ENCODE results near the gene REM2. TPM values are rescaled to one million over a fixed set of nuclear protein-coding genes. Genes with fewer than 3 reads are reported as not detected.

REM2 gene
- polyA plus RNA-seq, 1 donor (not counting 4 experiments of a cell fraction or from before 2014, with no cell fraction given), result 0.05 TPM

DNA sequence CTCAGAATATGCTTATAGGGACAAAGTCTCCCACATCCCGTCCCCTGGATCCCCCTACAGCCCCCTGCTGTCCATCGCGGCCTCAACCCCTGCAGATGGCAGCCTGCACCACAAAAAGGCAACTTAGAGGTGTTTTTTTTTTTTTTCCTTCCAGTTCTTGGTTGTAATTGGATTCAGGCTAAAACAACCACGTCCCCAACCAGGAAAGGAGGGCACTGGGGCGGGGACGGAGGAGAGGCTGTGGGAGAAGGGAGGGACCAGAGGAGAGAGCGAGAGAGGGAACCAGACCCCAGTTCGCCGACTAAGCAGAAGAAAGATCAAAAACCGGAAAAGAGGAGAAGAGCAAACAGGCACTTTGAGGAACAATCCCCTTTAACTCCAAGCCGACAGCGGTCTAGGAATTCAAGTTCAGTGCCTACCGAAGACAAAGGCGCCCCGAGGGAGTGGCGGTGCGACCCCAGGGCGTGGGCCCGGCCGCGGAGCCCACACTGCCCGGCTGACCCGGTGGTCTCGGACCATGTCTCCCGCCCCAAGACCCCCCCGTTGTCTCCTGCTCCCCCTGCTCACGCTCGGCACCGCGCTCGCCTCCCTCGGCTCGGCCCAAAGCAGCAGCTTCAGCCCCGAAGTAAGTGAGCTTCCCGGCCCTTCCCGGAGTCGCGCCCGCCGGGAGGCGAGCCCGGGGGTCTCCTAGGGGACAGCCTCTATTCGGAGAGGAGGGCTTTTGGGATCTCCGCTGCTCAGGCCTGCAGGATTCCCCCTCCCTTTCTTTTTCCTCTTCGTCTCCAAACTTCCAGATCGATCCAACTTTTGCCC lies 46.5 kb upstream of the REM2 start, which contains the start of gene MMP14:
TSS of gene MMP14 (plus strand) at position 285 of the 813 bp plus-strand sequence. CDS start at position 518, 233 bp downstream.
- peaks cover 3% of the 10 kb centered on the region for H3K9me1 ChIP-seq (ENCODE audit: control insufficient read depth, extremely low read depth, insufficient read depth, low read length)
- H3K4me3 ChIP-seq (ENCODE audit: control insufficient read depth in 2 of 3, extremely low read depth in 1 of 3, insufficient read depth in 2 of 3, low read depth in 1 of 3, low read length in 3 of 3), result peak within 1 kb of the TSS; percentile 89 to 99 (median 92)
- peaks cover 58% of the 10 kb centered on the region for H3K79me2 ChIP-seq (ENCODE audit: control insufficient read depth, insufficient read depth, low read length)
- peak within 1 kb of the TSS; percentile 94 for H3K9ac ChIP-seq (ENCODE audit: control insufficient read depth, extremely low read depth, insufficient read depth, low read length)
- peak within 1 kb of the TSS; percentile 93 for H3K27ac ChIP-seq (ENCODE audit: control insufficient read depth, insufficient read depth, low read length)
- H2AFZ ChIP-seq (ENCODE audit: control insufficient read depth, low read length), result no peak within 1 kb of the TSS
- TF ChIP-seq EZH2 (IDR thresholded peaks at IDR 0.05; ENCODE audit: low read length), result no peak
- TF ChIP-seq, protein P1, sequence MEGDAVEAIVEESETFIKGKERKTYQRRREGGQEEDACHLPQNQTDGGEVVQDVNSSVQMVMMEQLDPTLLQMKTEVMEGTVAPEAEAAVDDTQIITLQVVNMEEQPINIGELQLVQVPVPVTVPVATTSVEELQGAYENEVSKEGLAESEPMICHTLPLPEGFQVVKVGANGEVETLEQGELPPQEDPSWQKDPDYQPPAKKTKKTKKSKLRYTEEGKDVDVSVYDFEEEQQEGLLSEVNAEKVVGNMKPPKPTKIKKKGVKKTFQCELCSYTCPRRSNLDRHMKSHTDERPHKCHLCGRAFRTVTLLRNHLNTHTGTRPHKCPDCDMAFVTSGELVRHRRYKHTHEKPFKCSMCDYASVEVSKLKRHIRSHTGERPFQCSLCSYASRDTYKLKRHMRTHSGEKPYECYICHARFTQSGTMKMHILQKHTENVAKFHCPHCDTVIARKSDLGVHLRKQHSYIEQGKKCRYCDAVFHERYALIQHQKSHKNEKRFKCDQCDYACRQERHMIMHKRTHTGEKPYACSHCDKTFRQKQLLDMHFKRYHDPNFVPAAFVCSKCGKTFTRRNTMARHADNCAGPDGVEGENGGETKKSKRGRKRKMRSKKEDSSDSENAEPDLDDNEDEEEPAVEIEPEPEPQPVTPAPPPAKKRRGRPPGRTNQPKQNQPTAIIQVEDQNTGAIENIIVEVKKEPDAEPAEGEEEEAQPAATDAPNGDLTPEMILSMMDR (optimal IDR thresholded peaks at IDR 0.05 in 1 of 3, IDR thresholded peaks at IDR 0.05 in 1 of 3, conservative IDR thresholded peaks at IDR 0.05 in 1 of 3; ENCODE audit: extremely low read depth in 1 of 3, insufficient read depth in 2 of 3, low read length in 3 of 3), result peak in 1 of 3 experiments; percentile 27
- H4K20me1 ChIP-seq (ENCODE audit: control insufficient read depth, extremely low read depth, insufficient read depth, low read length), result no peaks in the 10 kb centered on the region
- H3K4me1 ChIP-seq (ENCODE audit: control insufficient read depth, extremely low read depth, insufficient read depth, low read length), result peaks cover 25% of the 10 kb centered on the region
- DNase-seq (ENCODE audit: low read depth, low spot score) (no peak), FAIRE-seq (peak; percentile 41)
- no peaks in the 10 kb centered on the region for H3K27me3 ChIP-seq (ENCODE audit: control insufficient read depth, extremely low read depth, insufficient read depth, low read length)
- peaks cover 20 to 39% of the 10 kb centered on the region in 2 experiments for H3K36me3 ChIP-seq (ENCODE audit: control insufficient read depth in 2 of 2, extremely low read depth in 1 of 2, insufficient read depth in 2 of 2, low read length in 2 of 2)
- dilution Hi-C loops (cut with MboI; ENCODE audit: extremely low pct_ligation_motif_present, low sequenced_read_pairs), result no loop called here
- H3K4me2 ChIP-seq (ENCODE audit: control insufficient read depth, extremely low read depth, insufficient read depth, low read depth, low read length), result peak within 1 kb of the TSS; percentile 95
- no peaks in the 10 kb centered on the region for H3K9me3 ChIP-seq (ENCODE audit: control insufficient read depth, low read depth, low read length)

GRCh38 chr14:22837114-22837749 lies 45.8 kb upstream of the REM2 start:
- H3K9ac ChIP-seq (ENCODE audit: control insufficient read depth, extremely low read depth, insufficient read depth, low read length), result peak overlapping the region; percentile 94
- peaks cover 23 to 46% of the 10 kb centered on the region in 2 experiments for H3K36me3 ChIP-seq (ENCODE audit: control insufficient read depth in 2 of 2, extremely low read depth in 1 of 2, insufficient read depth in 2 of 2, low read length in 2 of 2)

More at GRCh38 chr14:22837114-22837749, 45.8 kb upstream of the REM2 start:
- Histone ChIP-seq H2AFZ (ENCODE audit: control insufficient read depth, low read length) (no peak overlapping the region), H3K27ac (ENCODE audit: control insufficient read depth, insufficient read depth, low read length) (peak overlapping the region; percentile 93), H3K27me3 (ENCODE audit: control insufficient read depth, extremely low read depth, insufficient read depth, low read length) (no peaks in the 10 kb centered on the region), H3K9me3 (ENCODE audit: control insufficient read depth, low read depth, low read length) (no peaks in the 10 kb centered on the region), H3K9me1 (ENCODE audit: control insufficient read depth, extremely low read depth, insufficient read depth, low read length) (peaks cover 3% of the 10 kb centered on the region), H4K20me1 (ENCODE audit: control insufficient read depth, extremely low read depth, insufficient read depth, low read length) (no peaks in the 10 kb centered on the region), H3K79me2 (ENCODE audit: control insufficient read depth, insufficient read depth, low read length) (peaks cover 62% of the 10 kb centered on the region), H3K4me1 (ENCODE audit: control insufficient read depth, extremely low read depth, insufficient read depth, low read length) (peaks cover 25% of the 10 kb centered on the region), H3K4me3 (ENCODE audit: control insufficient read depth in 2 of 3, extremely low read depth in 1 of 3, insufficient read depth in 2 of 3, low read depth in 1 of 3, low read length in 3 of 3) (peak overlapping the region; percentile 89 to 99 (median 92)), H3K4me2 (ENCODE audit: control insufficient read depth, extremely low read depth, insufficient read depth, low read depth, low read length) (peak overlapping the region; percentile 95)
- dilution Hi-C loops (cut with MboI; ENCODE audit: extremely low pct_ligation_motif_present, low sequenced_read_pairs), result no loop called here
- no peak for TF ChIP-seq EZH2 (IDR thresholded peaks at IDR 0.05; ENCODE audit: low read length)
- TF ChIP-seq, protein P1 (optimal IDR thresholded peaks at IDR 0.05 in 1 of 3, IDR thresholded peaks at IDR 0.05 in 1 of 3, conservative IDR thresholded peaks at IDR 0.05 in 1 of 3; ENCODE audit: extremely low read depth in 1 of 3, insufficient read depth in 2 of 3, low read length in 3 of 3), result no peak
- no peak for FAIRE-seq
- no peak for DNase-seq (ENCODE audit: low read depth, low spot score)
